H1 (cell line): ENCODE measurements around the gene KRT24. TPM values are rescaled to one million over a fixed set of nuclear protein-coding genes. Genes with fewer than 3 reads are reported as not detected.

Experiments
- CBX5 ChIP-seq: fragments of 300-800, 300-1000 bp; sonication (generic); IDR thresholded peaks from 2 replicates; pipeline ENCODE4 v1.7.1; 2016; ENCODE audit warnings: antibody characterized with exemption, low read length, low read depth
- CEBPB ChIP-seq: IDR thresholded peaks from 2 replicates; pipeline ENCODE4 v1.6.1; 2012; ENCODE audit warnings: low read depth, low read length
- CHD1 ChIP-seq: IDR thresholded peaks from 2 replicates; pipeline ENCODE4 v1.6.1; 2012; ENCODE audit warnings: low read depth, low read length, improper control_type of control experiment
- CHD7 ChIP-seq: fragments of 300-600 bp; sonication (generic); IDR thresholded peaks from 2 replicates; pipeline ENCODE4 v1.7.1; 2012; ENCODE audit warnings: low read length, moderate library complexity, mild to moderate bottlenecking, inconsistent platforms; ENCODE audit not compliant: insufficient replicate concordance
- CTCF ChIP-seq, 3 experiments: IDR thresholded peaks; 1 replicate in 2 of 3; 2 replicates in 1 of 3; pipeline versions ENCODE4 v1.5.1 to v1.6.1; 2011; ENCODE audit warnings: low read length in 3 of 3, mild to moderate bottlenecking in 3 of 3, inconsistent platforms in 2 of 3, low read depth in 1 of 3, moderate library complexity in 1 of 3; ENCODE audit not compliant: insufficient read depth in 1 of 3; ENCODE audit errors: control extremely low read depth in 1 of 3
- KDM1A ChIP-seq: fragments of 200-600, 300-600 bp; sonication (generic); IDR thresholded peaks from 2 replicates; pipeline ENCODE4 v1.7.1; 2016; ENCODE audit warnings: mild to moderate bottlenecking, low read length, borderline replicate concordance
- POLR2A ChIP-seq, 2 experiments: IDR thresholded peaks; 1 replicate in 1 of 2; 2 replicates in 1 of 2; pipeline ENCODE4 v1.6.1; 2011; ENCODE audit warnings: low read depth in 2 of 2, low read length in 2 of 2, mild to moderate bottlenecking in 2 of 2; ENCODE audit errors: control extremely low read depth in 1 of 2
- POLR2AphosphoS5 ChIP-seq: IDR thresholded peaks from 2 replicates; pipeline ENCODE4 v1.6.1; 2011; ENCODE audit warnings: low read depth, low read length
- RNF2 ChIP-seq: fragments of 200-900, 300-1000 bp; sonication (generic); IDR thresholded peaks from 2 replicates; pipeline ENCODE4 v1.7.1; 2016; ENCODE audit warnings: borderline replicate concordance, low read depth, mild to moderate bottlenecking, antibody characterized with exemption, low read length; ENCODE audit not compliant: poor library complexity, severe bottlenecking; ENCODE audit errors: missing control alignments
- SIX5 ChIP-seq: IDR thresholded peaks from 2 replicates; pipeline ENCODE4 v1.6.1; 2011; ENCODE audit warnings: mild to moderate bottlenecking, low read depth, low read length
- polyA plus RNA-seq, 7 experiments: library from polyadenylated mRNA; depleted of rRNA in 3 of 7; stranded (reverse) in 5 of 7; unstranded in 2 of 7; fragments of >200 nt in 5 of 7; fragments of 200-250 nt in 2 of 7; gene quantifications; 1 replicate in 5 of 7; 2 replicates in 1 of 7; 4 replicates in 1 of 7; pipeline versions ENCODE4 v1.2.1 to v1.2.3, GENCODE V29; 2011 to 2013; ENCODE audit warnings: missing spikeins in 2 of 7, mixed read lengths in 2 of 7
- total RNA-seq: library from RNA; stranded (reverse); fragmentation: NEBNext Ultra II Directional; extraction: Animal tissue kit (Norgen Biotek cat#: 25700); gene quantifications from 2 replicates; pipeline ENCODE4 v1.2.1, GENCODE V29; 2021

The KRT24 gene
- total and polyA plus RNA-seq, 2 of the 8 experiments (the other 6 are each of a cell fraction or from before 2014, with no cell fraction given): not detected

GRCh38 chr17:40714473-40714872 lies 10.9 kb upstream of the KRT24 start (continued):
- TF ChIP-seq CHD7 (no peak), CEBPB (no peak), KDM1A (no peak), CBX5 (no peak), CHD1 (no peak), SIX5 (no peak), CTCF (IDR thresholded peaks at IDR 0.05; ENCODE audit: control extremely low read depth in 1 of 3, insufficient read depth in 1 of 3, low read depth in 1 of 3, low read length in 3 of 3) (no peak), POLR2AphosphoS5 (no peak), RNF2 (no peak), POLR2A (IDR thresholded peaks at IDR 0.05; ENCODE audit: control extremely low read depth in 1 of 2, low read depth in 2 of 2, low read length in 2 of 2) (no peak)
